Adipose tissue (tissue), 3 donors: Measurements from ENCODE around the gene CD47. TPM values are rescaled to one million over a fixed set of nuclear protein-coding genes. Genes with fewer than 3 reads are reported as not detected.

Source experiments
- H3K27ac ChIP-seq: one replicate; pipeline ENCODE4 v1.5.1; 2013; ENCODE audit warnings: low read depth, low read length
- WGBS, 3 donors: extraction: QIAGEN DNeasy Blood & Tissue Kit; methylation state at CpG; one replicate each; pipeline ENCODE4 v1.1.7; 2013; 5-methylcytosine and 5-hydroxymethylcytosine counted together
- polyA plus RNA-seq, 3 donors: library from polyadenylated mRNA; stranded (reverse); fragments of 200-250 nt; gene quantifications; one replicate each; pipeline ENCODE4 v1.2.3, GENCODE V29; 2013
- donor health status: healthy with polysubstance abuse.
- donor health status: Bipolar disorder and iron deficiency.
- donor health status: healthy.

Gene CD47
- polyA plus RNA-seq, 3 donors, result 18.0 to 27.0 (median 21.1) TPM

DNA sequence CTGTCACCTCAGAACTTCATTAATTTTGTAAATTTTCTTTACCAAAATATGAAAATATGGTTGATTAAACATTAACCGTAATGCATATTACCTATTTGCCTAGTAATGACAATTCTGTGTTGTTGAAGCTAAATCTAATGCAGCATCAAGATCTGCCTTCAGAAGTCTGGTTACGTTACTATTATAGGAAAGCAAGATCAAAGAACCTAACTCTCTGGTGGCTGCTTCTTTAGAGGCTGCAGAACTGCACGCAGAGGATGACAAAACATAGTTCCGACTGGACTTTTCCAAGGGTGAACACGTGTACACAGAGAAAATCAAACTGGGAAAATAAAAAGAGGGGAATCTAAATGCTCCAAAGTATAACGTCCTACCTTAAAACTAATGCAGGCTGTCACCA lies 20.5 kb downstream of the CD47 start:
- no peak overlapping the region for H3K27ac ChIP-seq
- WGBS, 3 donors, result 73 to 79% (median 78%) methylated on average over 6 of the region's 6 CpGs

DNA sequence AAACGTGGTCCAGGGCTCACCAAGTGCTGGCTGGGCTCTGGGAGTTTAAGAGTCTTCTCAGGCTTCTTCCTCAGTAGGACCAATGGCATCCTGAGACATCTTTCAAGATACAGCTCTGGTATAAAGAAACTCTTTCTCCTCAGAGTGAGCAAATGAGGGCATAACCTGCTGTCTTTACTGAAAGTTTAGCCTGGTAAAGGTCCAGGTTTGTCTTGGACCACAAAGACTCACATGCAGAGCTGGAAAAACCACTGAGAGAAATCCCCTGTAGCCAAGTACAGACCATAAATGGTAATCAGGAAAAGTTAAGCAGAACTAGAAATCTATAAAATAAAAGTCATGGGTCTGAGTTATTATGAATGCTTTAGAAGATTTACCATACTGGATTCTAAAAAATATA lies 23.1 kb downstream of the CD47 start:
- H3K27ac ChIP-seq, result no peak overlapping the region

DNA sequence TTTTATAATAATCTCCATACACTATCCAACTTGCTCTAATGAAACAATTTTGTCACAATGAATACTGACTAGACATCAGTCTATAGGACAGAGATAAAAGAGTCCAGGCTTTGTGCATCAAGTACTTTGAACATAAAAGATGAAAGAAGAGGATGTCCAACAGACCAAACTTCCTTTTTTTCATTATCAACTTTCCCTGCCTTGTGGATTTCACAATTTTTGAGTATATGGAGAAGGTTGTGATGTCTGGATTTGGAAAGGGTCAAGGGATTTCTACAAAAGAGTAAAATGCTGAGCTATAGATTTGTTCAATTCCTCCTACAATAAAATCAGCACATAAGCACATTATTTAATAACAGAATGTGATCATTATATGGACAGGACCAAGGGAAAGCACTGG lies 25.7 kb downstream of the CD47 start:
- no peak overlapping the region for H3K27ac ChIP-seq

More for the DNA sequence above, 23.1 kb downstream of the CD47 start:
- 21 to 65% (median 53%) methylated on average over 1 of the region's 1 CpG for WGBS, 3 donors

DNA sequence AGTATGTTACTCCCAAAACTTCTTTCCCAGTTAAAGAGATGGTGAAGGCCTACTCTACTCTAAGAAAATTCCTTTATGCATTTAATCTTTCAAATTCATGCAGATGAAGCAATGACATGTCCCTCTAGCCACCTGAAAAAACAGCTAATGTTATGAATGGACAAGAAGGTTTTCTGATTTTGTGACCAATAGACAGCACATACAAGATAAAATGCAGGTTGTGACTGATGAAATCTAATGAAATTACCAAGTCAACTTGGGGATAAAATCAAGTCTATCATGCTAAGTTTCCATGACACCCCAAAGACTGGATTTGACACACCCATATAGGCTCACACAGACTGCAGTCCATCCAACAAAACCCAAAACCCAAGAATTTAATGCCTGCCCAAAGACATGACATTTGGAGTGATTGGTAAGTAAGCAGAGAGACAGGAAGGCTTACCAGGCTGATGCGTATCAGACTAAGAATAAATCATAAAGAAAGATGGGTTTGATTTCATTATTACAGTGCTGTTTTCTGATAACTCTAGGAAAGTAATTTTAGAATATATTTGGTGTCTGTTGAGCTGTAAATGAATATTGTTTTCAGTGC lies 26.4 kb downstream of the CD47 start:
- WGBS, 3 donors, result 93 to 97% (median 96%) methylated on average over 1 of the region's 1 CpG

DNA sequence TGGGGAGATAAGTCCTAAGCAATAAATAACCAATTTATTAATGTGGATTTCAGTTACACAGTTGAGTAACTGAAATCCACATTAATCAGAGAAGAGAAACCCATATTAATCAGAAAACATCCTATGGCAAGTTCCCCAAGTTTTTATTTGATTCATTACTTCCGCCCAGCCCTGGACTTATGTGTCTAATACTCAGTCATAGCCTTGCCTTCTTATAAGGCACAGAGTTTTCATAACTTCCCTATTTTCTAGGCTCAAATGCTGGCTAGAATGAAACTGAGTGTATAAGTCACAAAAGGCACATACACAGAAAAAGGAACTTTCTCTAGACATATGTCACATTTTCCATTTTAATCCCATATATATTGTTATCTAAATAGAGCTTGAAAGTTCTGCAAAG lies 28.8 kb downstream of the CD47 start:
- no peak overlapping the region for H3K27ac ChIP-seq
- 52 to 100% (median 70%) methylated on average over 1 of the region's 1 CpG for WGBS, 3 donors

More for the DNA sequence above, 26.4 kb downstream of the CD47 start:
- H3K27ac ChIP-seq, result no peak overlapping the region

DNA sequence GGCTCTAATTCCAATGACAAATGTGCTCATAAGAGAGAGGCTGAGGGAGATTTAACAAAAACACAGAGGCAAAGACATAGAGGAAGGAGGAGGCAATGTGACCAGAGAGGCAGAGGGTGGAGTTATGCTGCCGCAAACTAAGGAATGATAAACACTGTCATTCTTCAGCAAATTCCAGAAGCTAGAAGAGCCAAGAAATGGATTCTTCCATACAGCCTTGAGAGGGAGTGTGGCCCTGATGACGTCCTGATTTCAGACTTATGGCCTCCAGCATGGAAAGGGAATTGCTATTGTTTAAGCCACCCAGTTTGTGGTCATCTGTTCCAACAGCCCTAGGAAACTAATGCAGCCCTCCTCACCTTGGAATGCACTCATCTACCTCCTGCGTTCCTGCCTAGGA lies 30.5 kb downstream of the CD47 start:
- H3K27ac ChIP-seq, result no peak overlapping the region
- 90 to 94% (median 91%) methylated on average over 3 of the region's 3 CpGs for WGBS, 3 donors

DNA sequence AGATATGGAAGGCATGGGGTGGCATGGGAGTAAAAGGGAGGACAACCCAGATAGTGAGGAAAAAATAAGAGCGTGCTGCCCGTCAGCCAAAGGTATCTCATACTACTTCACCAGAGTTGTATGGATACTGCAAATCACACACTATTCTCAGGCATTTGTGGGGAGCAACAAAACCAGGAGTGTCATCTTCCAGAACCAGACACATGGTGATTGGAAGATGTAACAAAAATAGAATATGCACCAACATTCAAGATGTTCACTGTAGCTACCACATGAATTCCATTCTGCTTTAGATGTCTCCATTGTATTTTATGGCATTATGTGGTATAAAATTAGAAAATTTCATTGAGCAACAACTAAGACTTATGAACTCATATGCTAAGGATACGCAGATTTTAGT lies 34.9 kb downstream of the CD47 start:
- 96 to 98% (median 98%) methylated on average over 3 of the region's 3 CpGs for WGBS, 3 donors
- no peak overlapping the region for H3K27ac ChIP-seq

DNA sequence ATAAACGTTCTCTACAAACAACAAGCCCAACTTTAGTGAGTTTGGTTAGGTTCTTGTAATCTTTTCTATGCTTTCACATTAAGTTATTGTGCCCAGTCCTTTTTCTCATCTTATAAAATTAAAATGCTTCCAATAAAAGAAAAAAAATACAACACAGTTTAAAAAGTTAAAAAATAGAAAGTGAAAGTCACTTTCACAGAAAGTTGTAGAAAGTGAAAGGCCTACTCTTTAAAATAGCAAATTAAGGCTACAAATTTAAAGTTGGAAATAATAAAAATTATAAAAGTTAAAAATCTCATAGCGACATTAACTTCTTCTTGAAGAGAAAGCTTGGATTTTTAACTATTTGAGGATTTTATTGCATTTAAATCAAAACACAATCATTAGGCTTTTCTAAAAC lies 35.9 kb downstream of the CD47 start:
- H3K27ac ChIP-seq, result no peak overlapping the region
- WGBS, 3 donors, result 65 to 93% (median 91%) methylated on average over 2 of the region's 2 CpGs

DNA sequence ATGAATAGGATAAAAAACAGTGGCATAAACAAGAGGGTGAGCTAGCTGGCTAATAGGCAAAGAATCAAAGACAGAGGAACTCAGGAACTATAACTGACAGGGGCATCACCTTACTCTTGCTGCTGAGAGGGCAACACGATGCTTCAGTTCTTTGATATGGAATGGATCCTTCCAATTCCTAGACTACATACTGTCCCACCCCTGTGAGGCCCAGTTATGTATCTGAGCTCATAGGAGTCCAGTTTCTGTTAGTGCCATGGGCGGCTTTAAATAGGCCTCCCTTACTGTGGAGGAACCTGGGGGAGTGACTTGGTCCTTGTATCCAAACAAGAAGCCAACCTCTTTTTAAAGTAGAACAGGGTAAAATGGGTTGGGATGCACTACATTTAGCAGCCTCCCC lies 37.3 kb downstream of the CD47 start:
- 88 to 97% (median 91%) methylated on average over 2 of the region's 2 CpGs for WGBS, 3 donors
- H3K27ac ChIP-seq, result no peak overlapping the region

DNA sequence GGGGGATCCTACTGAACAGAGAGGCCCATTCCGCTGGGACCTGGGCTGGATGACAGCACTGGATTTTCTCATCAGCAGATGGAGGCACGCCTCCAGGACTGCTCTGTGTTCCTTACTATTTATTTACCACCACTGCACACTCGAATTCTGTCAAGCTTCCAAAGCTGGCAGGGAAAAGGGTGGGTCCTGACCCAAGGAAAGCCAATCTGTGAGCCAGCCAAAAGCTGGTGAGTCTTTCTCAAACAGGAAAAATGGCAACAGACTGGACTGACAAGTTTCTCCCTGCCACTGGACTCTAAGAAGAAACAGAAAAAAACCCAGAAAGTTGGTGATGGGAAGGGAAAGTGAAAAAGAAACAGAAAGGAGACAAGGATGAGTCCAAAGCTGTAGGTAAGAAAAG lies 37.8 kb downstream of the CD47 start:
- H3K27ac ChIP-seq, result no peak overlapping the region
- WGBS, 3 donors, result 67 to 88% (median 78%) methylated on average over 3 of the region's 3 CpGs

DNA sequence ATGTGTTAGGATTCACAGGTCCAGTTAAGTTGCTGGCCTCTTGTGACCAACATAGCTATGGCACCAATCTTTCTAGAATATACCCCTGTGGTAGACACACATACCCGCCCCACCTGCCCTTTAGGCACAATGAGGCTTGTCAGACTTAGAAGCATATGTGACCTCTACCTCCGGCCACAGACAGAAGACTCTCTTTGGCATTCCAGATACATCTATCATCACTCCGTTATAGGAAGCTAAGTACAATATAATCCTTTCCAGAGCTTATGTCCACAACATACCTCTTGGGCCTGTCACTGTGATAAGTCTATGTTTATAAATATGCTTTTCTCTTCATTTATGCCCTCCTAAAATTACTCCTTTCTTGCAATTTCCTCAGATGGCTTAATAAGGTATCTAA lies 39.8 kb downstream of the CD47 start:
- 94 to 99% (median 97%) methylated on average over 3 of the region's 3 CpGs for WGBS, 3 donors
- H3K27ac ChIP-seq, result no peak overlapping the region

DNA sequence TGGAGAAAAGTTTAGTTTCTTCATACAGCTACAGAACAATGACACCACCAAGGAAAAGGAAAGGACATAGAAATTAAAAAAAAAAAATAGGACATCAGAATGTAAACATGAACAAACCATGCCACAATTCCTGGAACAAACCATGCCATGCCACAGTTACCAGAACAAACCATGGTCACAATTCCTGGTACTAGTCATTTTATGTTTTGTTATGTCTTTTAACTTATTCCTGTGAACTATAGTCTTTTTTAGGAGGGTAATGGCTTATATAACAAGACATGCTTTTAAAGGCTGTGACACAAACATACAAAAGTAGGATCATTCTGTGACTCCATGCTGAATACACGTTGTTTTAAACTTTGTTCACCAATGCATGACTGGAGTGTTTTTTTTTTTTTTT lies 42.8 kb downstream of the CD47 start:
- 92 to 96% (median 95%) methylated on average over 1 of the region's 1 CpG for WGBS, 3 donors
- no peak overlapping the region for H3K27ac ChIP-seq

DNA sequence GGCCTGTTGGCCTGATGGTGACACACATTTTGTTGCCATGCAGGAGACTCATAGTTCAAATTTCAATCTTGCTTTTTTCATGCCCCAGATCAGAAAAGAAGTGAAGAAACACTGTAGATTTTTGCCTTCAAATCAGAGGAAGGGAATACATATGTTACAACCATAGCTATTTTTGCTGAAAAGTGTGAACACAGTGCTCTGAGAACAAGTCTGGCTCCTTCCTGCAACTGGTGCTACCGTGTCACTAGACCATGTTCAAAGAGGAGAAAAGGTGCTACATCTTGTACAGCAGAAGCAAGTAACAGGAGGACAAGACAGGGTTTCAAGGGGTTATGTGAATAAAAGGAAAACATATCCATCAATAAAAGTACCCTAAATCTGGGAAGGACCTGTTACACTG lies 44.6 kb downstream of the CD47 start:
- no peak overlapping the region for H3K27ac ChIP-seq
- WGBS, 3 donors, result 96 to 100% (median 98%) methylated on average over 1 of the region's 1 CpG

DNA sequence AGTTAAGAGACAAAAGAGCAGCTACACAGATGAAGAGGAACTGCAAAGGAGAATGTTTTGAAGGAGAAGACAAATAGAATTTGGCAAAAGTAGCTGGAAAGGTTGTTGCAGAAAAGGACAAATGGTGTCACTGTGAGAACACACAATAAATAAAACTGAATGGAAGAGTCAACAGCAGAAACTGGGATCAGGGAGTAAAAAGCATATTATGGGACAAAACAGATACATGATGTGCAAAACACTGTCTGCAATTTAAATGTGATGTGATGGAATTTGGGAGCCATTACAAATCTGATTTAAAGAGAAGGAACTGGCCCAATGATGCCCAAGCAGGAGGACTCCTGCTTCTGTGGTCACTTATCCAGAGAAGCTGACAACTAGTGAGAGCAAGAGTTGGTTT lies 46.1 kb downstream of the CD47 start:
- H3K27ac ChIP-seq, result no peak overlapping the region

DNA sequence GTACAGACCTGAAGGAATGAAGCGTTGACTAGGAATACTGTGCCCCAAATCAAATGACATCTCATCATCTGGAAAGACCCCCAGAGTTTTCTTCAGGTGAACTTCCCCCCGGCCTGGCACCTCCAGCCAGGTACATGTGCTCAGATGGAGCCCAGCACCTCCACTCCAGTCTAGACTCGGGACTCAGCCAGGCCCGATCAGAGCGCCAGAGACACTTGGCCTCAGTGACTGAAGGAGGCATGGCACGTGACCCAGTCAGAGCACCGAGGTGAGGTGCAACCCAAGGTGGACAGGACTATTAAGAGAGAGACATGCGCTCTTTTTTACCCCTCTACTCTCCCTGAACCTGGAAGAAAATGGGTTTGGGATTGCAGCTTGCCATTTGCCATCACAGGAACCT lies 48.5 kb downstream of the CD47 start:
- WGBS, 3 donors, result 86 to 97% (median 93%) methylated on average over 8 of the region's 8 CpGs
- H3K27ac ChIP-seq, result no peak overlapping the region

DNA sequence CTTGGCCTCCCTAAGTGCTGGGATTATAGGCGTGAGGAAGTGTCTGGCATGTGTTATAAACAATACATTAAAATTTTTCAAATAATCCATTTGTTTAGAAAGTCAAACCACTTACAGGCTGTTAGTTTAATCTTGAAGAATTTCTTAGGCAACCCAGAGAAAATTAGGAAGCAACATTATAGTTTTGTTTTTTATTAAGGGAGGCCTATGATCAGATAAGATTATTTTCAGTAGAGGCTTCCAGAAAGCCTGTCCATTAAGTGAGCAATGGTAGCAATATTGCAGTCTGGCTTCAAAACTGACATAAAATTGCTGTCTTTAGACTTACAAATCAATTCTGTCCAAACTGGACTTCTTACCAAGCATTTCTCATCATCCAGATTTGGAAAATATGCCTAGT lies 49.6 kb downstream of the CD47 start:
- H3K27ac ChIP-seq, result no peak overlapping the region
- 96 to 98% (median 97%) methylated on average over 1 of the region's 1 CpG for WGBS, 3 donors

DNA sequence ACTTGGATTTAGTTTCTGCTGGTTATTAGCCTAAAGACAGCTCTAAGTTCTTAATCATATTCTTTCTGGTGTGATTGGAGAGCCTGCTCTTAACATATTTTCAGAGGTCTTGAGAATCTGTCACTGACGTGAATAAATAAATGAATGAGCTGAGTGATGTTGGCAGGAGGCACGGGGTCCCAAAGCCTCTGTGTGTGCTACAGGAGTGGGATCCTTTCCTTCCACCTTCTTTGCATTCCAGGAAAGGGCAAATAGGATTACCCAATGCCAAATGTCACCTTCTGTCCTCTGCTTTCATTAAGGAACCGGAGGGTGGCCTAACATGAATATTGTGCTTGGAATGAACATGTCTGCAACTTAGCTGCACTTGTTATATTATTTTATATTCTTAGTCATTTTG lies 53.1 kb downstream of the CD47 start:
- no peak overlapping the region for H3K27ac ChIP-seq
- WGBS, 3 donors, result 81 to 84% (median 83%) methylated on average over 3 of the region's 3 CpGs

DNA sequence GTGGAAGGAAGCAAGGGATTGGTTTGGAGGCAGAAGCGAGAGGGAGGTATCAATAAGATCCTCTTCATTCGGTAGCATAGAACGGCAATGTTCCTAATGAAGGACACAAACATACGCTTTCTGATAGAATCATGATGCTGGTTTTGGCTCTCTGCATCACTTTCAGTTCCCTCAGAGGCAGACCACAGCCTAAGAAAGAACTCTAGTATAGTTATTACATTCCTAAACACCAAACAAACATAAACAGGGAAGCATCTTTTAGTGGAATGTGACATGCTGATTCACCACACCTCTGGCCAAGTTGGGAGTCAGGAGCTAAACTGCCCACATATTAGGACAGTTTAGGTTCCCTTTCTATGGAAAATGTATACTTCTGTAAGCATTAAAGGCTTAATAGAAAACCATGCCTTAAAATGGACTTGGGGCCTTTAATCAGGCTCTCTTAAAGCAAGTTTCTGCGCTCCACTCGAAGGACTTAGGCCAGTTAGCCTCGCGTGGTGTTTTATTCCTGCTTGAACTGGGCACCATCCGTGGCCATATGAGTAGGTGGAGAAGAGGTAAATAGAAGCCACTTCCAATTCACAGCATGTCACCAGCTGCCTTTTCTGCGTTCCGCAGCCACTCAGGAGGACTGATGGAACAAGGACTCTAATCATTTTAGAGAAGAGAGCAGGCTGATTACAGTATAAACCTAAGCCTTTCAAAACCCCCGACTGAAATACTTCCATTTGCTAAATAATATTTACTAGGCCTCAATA lies 53.7 kb downstream of the CD47 start:
- H3K27ac ChIP-seq, result no peak overlapping the region
- WGBS, 3 donors, result 89 to 92% (median 89%) methylated on average over 12 of the region's 12 CpGs

DNA sequence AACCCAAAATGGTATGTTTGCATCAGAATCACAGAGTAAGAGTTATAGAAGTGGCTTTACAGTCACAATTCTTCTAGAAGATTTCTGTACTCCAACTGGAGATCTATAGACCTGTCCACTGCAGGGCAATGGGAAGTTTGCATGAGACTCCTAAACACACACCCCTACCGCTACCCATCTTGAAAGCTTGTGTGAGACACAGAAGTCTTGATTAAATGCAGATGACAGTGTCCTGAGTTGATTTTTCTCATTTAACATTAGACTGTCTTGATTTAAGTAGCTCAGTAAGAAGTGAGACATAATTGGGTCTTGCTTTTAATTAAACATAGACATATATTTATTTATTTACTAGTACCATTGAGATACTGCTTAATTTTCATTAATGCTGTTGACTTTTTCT lies 54.4 kb downstream of the CD47 start:
- H3K27ac ChIP-seq, result no peak overlapping the region
- WGBS, 3 donors, result 94 to 100% (median 96%) methylated on average over 1 of the region's 1 CpG

DNA sequence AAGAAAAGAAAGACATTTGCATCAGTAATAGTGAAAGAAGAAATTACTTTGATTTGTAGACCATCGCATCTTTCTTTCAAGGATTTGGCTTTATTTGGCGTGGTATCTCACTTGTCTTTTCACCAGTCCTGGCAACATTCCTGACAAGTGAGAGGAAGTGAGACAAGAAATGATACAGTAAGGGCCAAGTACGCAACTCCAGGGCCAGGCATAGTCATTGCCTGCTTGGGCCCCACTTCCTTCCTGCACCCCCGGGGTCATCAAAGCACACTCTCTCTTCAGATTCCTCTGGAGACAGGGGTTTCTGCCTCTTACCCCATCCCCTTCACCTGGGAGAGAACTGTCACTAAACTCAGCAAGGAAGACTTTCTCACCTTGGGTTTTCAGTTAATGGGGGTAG lies 55.1 kb downstream of the CD47 start:
- H3K27ac ChIP-seq, result no peak overlapping the region
- 35 to 67% (median 58%) methylated on average over 4 of the region's 4 CpGs for WGBS, 3 donors
